ENCODE data around the gene UBD.

UBD gene

DNA sequence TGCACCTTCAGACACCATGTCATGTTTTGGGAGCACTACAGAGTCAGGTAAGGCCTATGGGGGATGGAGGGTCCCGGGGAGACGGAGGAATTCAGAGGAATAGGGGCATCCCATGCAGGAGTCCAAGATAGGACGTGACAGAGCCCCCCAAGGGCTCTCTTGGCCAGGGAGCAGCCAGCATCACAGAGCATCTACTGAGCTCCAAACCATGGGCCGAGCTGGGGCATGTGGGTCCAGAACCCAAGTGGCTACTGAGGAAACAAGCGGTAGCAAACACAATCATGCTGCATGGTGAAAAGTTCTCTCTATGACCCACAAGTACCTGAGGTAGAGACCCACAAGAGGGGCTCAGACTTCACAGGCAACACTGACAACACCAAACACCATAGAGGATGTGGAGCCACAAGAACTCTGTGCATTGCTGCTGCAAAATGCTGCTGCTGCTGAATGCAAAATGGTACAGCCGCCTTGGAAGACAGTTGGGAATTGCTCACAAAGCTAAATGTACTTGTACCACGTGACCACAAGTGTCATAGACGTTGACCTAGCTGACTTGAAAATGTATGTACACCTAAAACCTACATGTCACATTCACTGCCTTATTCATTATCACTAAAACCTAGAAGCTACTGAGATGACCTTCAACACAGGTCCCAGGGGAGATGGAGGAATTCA, 38.4 kb downstream of the UBD start:
- DNase-seq (ENCODE audit: low read depth): no peak

- no peak for DNase-seq (ENCODE audit: low read depth)
Measured at GRCh38 chr6:29520232-29520631, 39.3 kb downstream of the UBD start.

- DNase-seq (ENCODE audit: low read depth): no peak
Measured at GRCh38 chr6:29519291-29520010, 40.1 kb downstream of the UBD start.

- DNase-seq (ENCODE audit: low read depth): no peak
Measured at GRCh38 chr6:29517728-29518440, 41.6 kb downstream of the UBD start.

DNA sequence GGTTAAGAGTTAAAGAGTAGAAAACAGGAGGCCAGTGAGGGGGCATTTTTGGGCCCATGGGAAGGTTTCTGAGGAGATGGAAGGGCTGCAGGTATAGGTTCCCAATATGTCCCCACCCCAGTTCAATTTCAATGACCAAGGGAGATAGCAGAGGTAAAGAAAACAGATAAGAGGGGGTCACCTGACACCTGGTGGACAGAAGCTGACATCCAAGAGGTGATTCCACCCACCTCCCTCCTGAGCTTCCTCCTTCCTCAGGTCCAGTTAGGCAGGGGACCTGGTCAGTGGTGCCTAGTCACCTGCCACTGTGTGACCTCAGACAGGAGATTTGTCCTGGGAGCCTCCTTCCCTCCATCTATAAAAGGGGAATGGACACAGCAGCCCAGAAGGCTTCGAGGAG, 42.3 kb downstream of the UBD start:
- no peak for DNase-seq (ENCODE audit: low read depth)

- DNase-seq (ENCODE audit: low read depth): no peak
Measured at GRCh38 chr6:29516108-29516507, 43.4 kb downstream of the UBD start.

- DNase-seq (ENCODE audit: low read depth): no peak
Measured at GRCh38 chr6:29510746-29511300, 48.7 kb downstream of the UBD start.

- no peak for DNase-seq (ENCODE audit: low read depth)
Measured at GRCh38 chr6:29510202-29510601, 49.3 kb downstream of the UBD start.

DNA sequence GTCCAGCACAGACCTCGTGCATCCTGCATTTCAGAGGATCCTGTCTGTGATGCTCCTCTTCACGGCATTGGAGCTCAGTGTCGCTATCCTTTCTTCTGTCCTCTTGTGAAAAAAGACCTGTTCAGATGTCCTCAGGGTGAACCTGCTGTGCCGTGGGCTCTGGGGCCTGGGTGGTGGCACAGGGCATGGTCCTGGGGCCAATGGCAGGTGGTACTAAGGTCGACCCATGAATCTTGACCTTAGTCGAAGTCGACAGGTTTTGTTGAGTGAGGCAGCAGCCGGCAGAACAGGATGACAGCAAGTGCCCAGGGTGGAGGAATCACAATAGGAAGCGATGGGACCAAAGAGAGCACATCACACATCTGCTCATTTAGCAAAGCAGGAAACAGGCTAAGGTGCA, 49.8 kb downstream of the UBD start:
- DNase-seq (ENCODE audit: low read depth): no peak

GRCh38 chr6:29509239-29509638, 50.3 kb downstream of the UBD start:
- DNase-seq (ENCODE audit: low read depth): no peak

DNA sequence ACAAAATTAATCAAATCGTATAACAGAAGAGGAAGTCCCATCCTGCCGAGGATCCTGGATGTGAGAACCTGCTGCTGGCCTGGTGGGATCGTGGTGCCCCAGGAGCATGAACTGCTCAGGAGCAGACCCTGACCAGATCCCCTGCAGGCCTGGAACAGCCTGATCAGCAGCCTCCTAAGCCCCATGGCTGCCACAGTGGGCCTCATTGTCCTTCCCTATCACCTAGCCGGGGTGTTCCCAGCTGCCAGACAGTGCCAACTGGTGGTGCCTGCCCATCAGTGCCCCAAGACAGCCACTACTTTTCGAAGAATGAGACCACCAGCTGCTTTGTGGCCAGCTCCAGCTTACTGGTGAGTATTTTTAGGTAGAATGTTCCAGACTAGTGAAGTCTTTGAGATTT, 52.2 kb downstream of the UBD start:
- DNase-seq (ENCODE audit: low read depth): no peak

GRCh38 chr6:29506446-29507067, 53.0 kb downstream of the UBD start:
- no peak for DNase-seq (ENCODE audit: low read depth)

GRCh38 chr6:29505808-29506207, 53.7 kb downstream of the UBD start:
- no peak for DNase-seq (ENCODE audit: low read depth)
